ENCODE data around the gene SIGMAR1.

The SIGMAR1 gene

DNA sequence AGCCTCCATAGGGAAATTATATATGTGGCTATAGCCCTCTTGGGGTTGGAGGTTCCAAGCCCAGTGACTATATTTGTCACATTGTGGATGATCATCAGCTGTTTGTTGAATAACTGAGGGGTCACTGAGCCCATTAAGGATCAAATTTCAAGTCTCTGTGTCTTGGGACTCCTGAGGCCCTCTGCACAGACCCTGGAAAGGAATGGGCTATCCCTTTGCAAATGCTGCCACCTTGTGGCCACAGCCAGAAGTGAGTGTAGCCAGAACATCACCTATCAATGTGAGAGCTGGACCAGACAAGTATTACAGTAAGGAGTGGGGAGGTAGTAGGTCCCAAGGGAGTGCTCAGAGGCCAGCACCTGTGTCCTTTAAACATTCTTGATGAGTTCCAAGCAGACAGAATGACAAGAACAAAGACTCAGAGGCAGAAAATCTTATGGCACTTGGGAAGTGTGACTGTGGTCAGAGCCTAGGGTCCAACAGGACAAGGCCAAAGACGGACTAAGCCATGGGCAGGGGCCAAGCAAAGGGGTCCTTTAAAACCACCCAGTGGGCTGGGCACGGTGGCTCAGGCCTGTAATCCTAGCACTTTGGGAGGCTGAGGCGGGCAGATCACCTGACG is 33.9 kb downstream of the SIGMAR1 start:
- peak; percentile 75 for DNase-seq (ENCODE audit: low read depth)

DNA sequence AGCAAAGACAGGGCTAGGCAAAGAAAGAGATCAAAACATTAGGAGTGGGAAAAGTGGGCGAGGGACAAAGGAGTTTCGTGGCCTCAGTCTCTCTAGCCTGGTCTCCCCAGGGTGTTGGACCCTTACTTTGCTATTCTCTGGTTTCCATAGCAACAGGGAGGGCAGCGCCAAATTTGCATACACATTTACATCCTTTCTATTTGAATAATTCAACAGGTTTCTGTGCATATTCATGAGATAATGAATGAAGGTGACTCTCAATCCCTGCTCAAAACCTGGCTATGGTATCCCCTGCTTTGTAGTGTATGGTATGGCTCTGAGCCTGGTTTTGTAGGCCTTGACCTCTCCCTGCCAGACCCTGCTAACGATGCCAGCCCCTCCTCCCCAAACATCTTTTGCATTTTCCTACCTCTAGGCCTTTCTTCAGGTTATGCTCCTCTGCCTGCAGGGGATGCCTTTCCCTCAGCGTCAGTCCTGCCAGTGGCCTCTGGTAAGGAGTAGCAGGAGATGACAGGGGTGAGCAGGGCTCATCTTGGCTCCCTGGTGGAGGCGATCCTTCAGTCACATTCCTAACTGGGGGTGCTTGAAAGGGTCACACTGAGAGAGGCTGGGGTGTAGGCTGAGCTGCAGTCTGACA is 35.5 kb downstream of the SIGMAR1 start:
- no peak for DNase-seq (ENCODE audit: low read depth)

DNA sequence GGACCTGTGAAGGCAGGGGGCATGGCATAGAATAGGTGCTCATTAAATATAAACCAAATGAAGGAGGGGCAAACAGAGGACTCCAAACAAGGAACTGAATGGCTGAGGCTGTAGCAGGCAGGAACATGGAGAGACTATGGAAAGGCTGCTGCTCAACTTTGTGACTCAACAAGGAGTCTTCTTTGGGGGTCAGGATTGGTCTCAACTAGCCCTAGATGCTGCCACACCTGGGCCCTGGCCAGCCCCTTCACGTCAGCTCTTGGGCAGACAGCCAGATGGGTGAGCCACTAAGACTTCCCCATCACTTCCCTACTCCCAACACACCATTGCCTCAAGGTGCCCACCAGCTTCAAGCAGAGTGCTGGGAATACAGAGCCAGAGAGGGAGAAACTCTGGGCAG is 36.7 kb downstream of the SIGMAR1 start:
- DNase-seq (ENCODE audit: low read depth): no peak

DNA sequence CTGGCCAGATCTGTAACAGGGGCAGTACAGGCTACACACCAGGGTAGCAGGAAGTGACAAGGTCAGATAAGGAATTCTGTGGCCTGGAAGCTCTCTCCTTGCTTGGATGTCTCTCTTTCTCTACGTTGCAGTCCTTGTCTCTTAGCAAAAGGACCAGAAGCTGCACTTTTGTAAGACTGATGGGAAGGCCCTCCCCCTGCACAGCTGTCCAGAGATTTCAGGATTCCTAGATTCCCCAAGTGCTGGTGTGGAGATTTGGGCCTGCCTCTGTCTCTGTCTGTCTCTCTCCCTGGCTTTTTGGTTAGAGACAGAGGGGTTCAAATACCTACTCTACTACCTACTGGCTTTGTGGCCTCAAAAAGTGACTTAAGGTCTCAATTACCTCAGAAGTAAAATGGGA is 38.0 kb downstream of the SIGMAR1 start:
- DNase-seq (ENCODE audit: low read depth): no peak

DNA sequence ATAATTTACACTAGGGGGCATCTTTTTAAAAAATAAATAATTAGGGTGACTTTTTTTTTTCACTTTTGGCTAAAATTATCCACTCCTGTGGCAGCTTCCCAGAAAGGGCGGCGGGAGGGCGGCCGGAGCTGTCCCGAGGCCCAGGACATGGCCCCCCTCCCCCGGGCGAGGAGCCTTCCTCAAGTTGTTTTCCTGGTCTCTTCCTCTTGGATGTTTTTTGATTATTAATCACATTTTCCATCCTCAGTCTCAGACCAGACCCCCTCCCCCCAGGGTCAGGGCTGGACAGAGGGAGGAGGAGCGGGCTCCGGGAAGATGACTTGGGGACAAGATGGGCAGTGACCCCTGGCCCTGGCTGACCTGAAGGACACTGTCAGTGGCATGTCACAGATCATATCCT is 43.4 kb downstream of the SIGMAR1 start:
- DNase-seq (ENCODE audit: low read depth): no peak

DNA sequence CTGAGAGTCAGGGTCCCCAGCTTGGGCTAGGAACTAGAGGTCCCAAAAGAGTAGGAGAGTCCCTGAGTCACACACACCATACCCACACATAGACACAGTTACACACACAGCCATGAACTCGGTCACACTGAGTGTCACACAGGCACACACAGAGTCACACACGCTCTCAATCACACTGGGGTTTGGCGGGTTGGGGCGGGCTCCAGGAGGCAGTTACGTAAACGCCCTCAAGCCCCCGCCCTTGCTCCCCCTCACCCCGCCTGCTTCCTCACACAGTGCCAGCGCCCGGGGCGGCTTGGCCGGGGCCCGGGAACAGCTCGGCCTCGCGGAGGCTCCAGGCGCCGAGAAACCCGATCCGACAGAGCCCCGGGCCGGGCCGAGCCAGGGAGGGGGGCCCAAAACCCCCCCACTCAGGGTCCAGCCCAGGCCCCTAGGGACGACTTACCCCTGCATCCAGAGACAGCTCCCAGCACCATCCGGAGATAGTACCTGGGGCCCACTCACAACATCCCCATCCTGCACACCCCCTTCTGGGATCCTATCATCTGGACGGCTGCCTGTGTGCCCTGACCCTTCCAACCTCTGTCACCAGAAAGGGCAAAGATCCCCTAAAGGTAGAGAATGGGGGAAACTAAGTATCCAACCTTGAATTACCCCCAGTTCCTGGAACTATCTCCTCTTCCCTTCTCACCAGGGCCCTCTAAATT is 44.5 kb downstream of the SIGMAR1 start:
- DNase-seq (ENCODE audit: low read depth): no peak

DNA sequence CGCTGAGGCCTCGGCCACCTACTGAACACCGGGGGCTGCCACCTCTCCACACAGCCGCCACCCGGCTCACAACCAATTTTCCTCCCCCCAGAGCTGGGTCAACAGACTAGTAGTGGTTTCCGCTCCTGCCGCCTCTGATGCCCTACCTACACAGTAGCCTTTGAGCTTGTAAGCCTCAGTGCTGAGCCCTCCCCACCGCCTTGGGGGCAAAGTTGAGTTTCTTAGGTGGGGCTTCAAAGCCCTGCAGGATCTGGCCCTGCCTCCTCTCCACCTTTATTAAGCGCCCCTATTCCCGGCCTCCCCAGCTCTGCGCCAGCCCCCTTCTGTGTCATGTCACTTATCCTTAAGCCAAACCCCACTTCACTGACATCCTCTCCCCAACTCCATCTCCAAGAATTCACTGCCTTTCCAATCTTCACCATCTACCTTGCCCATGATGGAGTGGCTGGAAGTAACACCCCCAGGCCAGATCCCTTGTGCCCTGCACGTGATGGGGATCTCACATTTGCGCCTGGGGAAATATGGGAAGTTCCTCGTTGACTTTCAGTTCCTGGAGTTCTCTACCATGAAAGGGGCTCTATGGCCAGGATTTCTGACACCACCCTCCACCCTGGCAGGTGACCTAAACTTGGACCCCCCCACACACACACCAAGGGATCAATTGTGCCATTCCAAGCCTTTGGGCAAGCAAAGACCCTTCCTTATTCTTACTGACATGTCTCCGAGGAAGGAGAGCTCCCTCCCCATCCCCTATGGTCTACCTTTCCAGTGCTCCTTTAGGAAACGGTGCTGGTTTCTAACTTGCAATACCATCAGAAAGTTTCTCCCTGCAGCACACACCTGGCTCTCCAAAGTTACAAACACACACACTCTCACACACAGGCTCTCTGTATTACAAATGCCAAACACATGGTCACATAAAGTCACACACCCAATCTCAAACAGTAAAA is 45.4 kb downstream of the SIGMAR1 start:
- DNase-seq (ENCODE audit: low read depth): no peak

DNA sequence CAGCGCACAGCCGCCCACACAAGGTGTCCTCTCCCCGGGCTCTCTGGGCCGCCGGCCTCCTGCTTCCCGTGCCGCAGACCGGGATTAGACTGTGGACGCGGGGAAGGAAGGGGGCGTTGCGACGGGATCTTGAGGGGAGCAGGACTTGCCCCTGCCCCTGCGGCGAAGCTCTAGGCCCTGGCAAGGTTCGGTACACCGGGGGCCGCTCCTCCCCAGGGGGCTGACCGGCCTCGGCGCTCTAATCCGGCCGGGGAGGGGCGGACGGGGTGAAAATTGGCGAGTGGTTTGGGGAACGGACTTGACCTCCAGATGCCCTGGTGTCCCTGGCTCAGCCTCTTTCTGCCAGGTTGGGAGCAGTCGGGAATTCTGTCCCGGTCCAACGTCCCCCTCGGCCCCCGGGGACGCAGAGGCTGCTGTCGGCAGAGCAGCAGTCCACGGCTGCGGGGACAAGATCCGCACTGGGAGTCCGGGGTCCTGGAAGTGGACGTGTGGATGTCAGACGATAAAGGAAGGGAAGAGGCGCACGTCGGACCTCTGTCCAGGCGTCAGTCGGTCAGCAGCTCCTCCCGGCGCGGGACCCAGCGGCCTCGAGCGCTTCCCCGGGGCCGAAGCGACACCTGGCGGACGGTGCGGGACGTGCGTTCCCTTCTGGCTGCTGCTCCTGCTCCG is 46.2 kb downstream of the SIGMAR1 start:
- DNase-seq (ENCODE audit: low read depth): peak; percentile 68

DNA sequence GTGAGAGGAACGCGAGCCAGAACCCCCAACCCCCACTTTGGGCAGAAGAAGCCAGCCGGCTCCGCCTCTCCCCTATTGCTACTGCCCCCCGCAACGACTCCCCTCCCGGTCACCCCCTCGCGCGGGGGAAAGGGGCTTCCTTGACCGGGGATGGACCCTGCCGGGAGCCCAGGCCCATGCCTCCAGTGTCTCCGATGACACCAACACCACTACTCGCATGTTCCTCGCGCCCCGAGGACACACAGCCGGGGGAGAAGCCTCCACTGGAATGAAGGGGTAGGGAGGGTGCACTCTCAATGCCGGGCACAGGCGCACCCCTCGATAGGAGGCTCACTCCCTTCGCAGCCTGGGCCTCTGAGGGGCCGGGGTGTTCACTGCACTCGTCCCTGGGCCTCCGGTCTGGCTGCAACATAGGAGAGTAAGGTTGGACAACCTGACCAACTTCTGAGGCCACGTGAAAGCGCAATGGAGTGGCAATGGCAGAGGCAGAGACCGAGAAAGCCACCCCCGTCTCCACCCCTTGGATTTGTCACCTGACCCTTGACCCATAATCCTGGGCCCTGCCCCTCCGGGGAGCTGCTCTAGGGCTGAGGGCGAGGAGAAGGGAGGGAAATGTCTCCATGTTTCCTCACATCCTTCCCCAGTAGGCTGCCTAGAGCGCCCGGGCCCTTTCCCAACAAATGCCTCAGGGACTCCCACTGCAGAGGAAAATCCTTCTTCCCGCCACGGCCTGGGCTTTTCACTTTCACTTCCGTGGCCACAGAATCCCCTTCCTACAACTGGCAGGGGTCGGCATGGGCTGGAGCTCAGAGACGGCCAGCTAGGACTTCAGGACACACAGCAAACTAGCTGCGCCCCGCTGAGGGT is 47.0 kb downstream of the SIGMAR1 start:
- DNase-seq (ENCODE audit: low read depth): no peak

DNA sequence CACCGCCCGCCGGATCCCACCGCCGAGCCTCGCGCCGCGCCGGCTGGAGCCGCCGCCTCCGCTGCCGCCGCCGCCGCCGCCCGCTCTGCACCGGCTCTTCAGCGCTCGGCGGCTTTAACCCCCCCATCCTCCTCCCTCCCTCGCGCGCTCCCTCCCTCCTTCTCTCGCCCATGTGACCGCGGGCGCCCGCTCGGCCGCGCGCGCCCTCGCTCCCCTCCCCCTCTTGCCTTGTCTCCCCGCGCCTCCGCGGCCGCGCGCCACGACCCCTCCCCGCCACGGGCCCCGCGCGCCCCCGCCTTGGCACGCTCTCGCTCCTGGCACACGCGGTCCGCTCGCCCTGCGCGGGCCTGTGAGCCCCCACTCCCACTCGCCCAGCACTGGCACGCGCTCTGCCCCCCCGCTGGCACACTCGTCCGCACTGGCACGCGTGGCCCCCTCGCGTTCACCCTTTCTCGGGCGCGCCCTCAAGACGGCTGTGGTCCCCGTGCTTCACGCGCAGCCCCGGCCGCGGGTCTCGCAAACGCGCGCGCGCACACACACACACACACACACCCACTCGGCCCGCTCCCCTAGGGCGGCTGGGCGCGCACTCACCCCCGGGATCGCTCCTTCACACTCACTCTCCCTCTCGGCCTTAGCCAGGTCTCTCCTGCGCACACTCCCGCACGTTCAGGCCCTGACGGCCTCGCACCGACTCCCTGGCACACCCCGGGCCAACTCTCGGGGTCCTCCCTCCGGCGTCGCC is 47.8 kb downstream of the SIGMAR1 start, which contains the start of gene CNTFR:
Gene CNTFR (minus strand): TSS at position 89 of the 745 bp plus-strand sequence. CDS start 20,743 bp downstream, outside the sequence.
- DNase-seq (ENCODE audit: low read depth): no peak

DNA sequence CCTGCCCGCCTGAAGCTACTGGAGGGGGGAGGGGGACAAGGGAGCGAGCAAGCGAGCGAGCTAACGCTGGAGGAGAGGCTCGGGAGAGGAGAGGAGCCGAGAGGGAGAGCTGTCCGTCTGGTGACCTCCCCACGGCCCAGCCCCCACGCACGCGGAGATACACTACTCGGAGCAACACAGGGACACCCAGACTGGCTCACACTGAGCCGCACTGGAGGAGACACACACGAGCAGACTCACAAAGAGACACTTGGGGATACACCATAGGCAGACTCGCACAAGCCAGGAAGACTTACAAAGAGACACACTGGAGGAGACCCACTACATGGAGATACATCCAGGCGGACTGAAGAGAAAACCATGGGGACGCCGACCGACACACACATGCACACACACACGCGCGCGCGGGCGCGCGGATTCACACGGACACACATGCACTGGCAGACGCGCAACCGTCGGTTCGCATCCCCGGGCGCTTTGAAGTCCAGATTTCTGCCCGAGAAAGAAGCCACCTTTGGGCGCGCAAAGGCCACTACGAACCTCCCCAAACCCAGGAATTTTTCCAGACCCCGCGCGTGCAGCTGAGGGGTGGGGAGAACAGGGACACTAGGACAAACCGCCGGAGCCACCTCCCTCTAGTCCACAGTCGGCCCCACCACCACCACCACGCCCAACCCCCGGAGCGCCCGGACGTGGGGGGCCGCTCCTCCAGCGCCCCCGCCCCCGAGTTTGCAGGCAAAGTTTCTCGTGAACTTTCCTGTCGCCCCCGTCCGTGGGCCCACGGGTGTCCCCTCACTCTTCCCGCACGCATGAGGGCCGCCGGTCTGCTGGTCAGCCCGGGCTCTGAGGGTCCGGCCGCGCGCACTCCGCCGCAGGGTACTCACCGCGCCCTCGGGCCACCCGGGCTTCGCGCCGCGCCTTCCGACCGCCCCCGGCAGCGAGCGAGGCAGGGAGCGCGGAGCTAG is 48.6 kb downstream of the SIGMAR1 start:
- no peak for DNase-seq (ENCODE audit: low read depth)

DNA sequence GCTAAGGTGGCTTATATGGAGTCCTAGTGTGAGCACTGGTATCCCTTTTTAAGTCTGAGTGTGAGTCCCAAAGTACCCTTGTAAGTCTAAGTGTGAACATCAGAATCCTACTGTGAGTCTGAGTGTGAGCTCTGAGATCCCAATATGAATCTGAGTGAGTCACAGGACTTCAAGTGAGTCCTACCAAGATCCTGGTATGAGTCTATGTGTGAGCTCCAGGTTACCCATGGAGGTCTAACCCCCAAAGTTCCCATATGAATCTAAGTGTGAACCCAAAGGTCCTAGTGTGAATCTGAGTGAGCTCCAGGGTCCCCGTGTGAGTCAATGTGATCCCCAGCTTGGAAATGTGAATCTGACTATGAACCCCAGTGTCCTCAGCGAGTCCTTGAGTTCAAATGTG is 50.3 kb downstream of the SIGMAR1 start:
- no peak for DNase-seq (ENCODE audit: low read depth)

DNA sequence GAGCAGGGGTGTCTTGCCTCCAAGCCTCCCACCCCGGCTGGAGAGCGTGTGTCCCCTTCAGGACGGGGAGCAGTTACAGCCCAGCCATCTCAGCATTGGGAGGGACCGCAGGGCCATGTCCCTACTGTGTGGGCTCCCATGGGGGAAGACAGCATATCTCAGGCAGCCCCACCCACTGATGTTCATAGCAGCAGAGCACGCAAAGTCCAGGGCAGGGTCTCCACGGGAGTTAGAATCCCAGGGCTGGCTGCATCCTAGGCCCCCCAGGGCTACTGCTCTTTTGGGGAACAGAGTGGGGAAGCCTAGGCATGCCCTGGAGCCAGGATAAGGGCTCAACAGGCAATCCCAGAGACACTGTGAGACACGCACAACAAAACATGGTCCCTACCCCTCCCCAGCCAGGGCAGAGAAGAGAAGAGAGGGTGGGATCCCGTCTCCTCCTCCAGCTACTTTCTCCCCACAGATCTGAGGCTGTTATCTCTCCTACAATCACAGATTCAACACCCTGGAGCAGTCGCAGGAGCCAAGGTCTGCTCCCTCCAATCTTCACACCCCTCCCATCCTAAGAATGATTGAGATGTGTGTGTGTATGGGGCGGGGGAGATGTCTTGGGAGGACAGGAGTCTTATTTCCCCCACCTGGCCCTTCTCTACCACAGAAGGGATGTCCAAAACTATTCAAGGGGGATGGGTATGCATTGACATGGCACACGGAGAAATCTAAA is 51.5 kb downstream of the SIGMAR1 start:
- DNase-seq (ENCODE audit: low read depth): no peak

DNA sequence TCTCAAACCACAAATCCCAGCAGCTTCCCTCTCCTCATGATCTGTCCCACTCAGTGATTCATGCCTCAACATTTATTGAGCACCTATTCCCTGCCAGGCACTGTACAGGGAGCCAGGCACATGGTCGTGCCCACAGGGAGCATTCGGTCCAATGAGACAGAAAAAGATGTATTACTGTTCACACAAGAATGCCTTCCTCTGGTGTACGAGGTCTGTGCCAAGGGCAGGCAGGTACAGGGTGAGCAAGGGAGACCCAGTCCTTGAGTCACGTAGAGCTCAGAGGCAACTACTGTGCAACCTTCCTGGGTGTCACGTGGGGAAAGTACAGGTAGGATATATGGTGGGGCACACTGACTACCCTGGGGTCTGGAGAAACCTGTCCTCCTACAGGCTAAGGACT is 52.6 kb downstream of the SIGMAR1 start:
- no peak for DNase-seq (ENCODE audit: low read depth)

All from stimulated activated CD8-positive, alpha-beta memory T cell treated with anti-CD3 and anti-CD28 coated beads, Interleukin-15, amount 100 ng/mL, for 1 hour (primary cell).